GM18505 (cell line): ENCODE measurements around the gene LIN37.

Experiments
- ATAC-seq: cut with Tn5 transposase; IDR thresholded peaks from one replicate; pipeline ENCODE4 v1.9.1; 2021; ENCODE audit not compliant: unreplicated experiment
- POLR2A ChIP-seq: IDR thresholded peaks from 4 replicates; pipeline ENCODE4 v1.6.1; 2011; ENCODE audit warnings: borderline replicate concordance; ENCODE audit not compliant: insufficient read depth, insufficient read length; ENCODE audit errors: extremely low read depth

LIN37 gene

DNA sequence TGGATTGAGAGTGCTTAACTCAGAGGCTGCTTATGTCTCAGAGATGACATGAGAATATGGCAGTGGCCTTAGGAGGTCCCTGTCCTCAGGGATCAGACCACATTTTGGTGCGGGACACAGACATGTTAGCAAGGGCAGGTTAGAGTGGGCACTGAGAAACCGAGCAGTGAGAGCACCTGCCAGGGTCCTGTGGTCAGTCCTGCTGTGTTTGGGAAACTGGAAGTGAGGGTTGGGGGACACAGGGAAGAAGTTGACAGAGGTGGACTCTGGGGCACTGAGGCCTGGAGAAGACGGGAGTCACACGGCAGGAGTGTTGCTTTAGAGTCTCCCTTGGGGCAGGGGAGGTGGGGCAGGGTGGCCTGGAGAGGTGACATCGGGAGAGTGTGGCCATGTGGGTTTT, 13.5 kb upstream of the LIN37 start:
- ATAC-seq: no peak
- TF ChIP-seq POLR2A: no peak

GRCh38 chr19:35736913-35737886, 11.2 kb upstream of the LIN37 start:
- peak; percentile 12 for TF ChIP-seq POLR2A

GRCh38 chr19:35738021-35738886, 10.1 kb upstream of the LIN37 start:
- no peak for ATAC-seq
- TF ChIP-seq POLR2A: no peak

More at GRCh38 chr19:35736913-35737886, 11.2 kb upstream of the LIN37 start:
- no peak for ATAC-seq

DNA sequence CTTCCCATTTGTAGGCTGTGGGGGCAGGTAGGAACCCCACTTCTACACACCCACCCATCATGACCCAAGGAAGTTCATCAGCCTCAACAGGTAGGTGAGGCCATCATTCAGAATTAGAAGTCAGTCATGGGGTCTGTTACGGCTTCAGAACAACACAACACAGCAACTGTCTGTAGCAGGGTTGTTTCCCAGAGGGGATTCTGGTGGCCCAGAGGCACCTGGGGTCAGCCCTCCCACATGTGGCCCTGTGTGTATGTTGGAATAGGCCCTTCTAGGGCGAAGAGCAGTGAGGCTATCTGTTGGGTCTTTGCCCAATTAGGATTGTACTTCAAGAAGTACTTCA, 9.5 kb upstream of the LIN37 start:
- TF ChIP-seq POLR2A: no peak
- ATAC-seq: no peak

- no peak for TF ChIP-seq POLR2A
Observed at GRCh38 chr19:35739275-35740107, 8.9 kb upstream of the LIN37 start.

GRCh38 chr19:35740108-35740422, 8.3 kb upstream of the LIN37 start:
- TF ChIP-seq POLR2A: no peak
- peak; percentile 8 for ATAC-seq

More at GRCh38 chr19:35739275-35740107, 8.9 kb upstream of the LIN37 start:
- ATAC-seq: no peak

DNA sequence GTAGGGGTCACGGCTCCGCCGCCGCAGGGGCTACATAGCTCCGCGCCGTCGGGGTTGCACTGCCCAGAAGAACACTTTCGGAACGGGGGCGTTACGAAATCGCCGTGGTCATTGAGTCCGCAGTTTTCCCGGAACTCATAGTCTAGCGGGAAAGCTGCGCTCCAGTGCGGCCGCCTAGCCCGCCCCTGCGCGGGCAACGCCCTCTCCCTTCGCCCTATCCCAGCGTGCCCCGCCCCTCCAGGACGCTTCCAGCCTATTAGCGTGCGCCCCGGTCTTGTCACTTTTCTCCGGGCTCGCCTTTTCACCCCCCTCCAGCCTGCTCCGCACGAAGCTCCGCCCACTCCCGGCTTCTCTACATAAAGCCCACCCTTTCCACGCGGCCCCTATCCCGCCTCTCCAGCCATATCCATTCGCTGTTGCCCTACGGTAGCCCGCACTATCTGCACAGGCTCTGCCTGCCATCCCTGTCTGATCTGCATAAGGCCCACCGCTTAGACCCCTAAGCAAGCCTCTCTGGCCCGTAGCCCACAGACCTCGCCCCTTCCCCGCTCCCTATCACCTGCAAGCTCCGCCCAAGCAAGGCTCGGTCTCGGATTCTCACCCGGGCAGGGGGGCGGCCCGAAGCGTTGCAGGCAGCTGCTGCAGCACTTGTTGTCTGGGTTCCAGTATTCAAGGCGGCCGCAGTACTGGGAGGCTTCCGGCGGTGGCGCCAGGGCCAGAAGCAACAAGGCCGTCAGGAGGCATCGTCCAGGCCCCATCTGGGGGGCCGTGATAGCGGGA, 7.8 kb upstream of the LIN37 start:
- ATAC-seq: peak; percentile 54
- peak; percentile 75 for TF ChIP-seq POLR2A

- TF ChIP-seq POLR2A: no peak
- no peak for ATAC-seq
Observed at GRCh38 chr19:35741203-35741515, 7.2 kb upstream of the LIN37 start.

GRCh38 chr19:35742121-35742724, 6.2 kb upstream of the LIN37 start, which contains the start of gene IGFLR1:
IGFLR1 (minus strand) TSS chr19:35742452; CDS start chr19:35741180, 1,272 bp downstream.
- TF ChIP-seq POLR2A: peak; percentile 79

DNA sequence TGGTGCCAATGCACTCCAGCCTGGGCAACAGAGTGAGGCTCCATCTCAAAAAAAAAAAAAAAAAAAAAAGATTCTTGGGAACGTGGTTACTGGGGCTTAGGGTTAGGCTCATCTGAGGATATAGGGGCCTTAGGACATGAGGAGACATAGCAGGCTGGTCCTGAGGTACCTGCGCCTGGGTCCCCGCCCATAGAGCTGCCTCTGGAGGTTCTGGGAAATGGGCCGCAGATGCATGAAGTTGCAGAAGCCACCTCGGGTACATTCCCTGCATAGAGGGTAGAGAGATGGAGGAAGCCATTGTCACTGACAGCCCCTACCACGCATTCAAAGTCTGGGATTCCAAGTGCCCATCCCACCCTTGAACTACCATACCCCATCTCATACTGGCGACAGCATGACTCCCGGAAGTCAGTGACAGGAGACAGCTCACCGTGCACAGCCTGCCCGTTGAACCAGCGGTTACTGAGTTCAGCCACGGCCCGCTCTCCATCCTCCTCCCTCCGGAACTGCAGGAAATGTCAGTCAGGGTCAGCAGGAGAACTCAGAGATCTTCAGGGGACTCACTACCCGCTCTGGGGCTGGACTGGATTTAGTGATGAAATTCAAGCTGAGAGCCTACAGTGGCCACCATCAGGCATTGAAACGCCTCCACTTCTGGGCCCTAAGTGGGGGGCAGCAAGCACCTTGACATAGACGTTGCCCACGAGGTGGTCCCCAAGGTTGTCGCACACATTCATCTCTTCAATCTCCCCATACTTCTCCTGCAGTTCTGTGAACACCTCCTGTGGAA, 4.5 kb upstream of the LIN37 start:
- no peak for TF ChIP-seq POLR2A
- ATAC-seq: no peak

More at GRCh38 chr19:35742121-35742724, 6.2 kb upstream of the LIN37 start, which contains the start of gene IGFLR1:
- ATAC-seq: no peak
